Measurements from ENCODE around the gene MAP1LC3A.

The MAP1LC3A gene

DNA sequence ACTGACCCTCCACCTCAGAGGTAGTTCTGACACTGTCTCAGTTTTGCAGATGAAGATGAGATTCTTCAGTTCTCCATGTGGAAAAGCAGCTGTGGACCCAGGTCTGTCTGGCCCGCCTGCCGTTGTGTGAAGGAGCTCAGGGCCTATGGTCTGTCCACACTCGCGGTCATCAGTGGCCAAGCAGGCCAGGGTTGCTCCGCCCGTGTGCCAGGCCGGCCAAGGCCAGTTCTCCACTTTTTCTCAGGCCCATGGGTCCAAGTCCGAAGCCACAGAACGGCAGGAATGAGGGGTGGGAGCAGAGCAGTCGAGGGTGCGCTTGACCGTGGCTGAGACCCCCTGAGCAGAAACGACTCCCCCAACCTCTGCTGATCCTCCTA is 8.6 kb upstream of the MAP1LC3A start:
- DNase-seq, result no peak

DNA sequence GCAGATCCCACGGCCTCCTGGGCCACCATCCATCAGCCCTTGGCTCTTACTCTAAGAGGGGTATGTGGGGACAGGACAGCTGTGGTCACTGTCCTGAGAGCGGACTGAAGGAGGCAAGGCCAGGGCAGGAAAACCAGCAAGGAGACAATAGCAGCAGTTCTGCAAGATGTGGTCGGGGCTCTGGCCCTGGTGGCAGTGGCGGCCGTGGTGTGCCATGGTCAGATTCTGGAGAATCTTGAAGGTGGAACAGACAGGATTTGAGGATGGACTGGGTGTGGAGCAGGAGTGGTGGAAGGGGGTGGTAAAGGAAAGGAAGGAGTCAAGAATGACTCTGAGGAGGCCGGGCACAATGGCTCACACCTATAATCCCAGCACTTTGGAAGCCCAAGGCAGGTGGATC is 5.9 kb upstream of the MAP1LC3A start:
- no peak for DNase-seq

DNA sequence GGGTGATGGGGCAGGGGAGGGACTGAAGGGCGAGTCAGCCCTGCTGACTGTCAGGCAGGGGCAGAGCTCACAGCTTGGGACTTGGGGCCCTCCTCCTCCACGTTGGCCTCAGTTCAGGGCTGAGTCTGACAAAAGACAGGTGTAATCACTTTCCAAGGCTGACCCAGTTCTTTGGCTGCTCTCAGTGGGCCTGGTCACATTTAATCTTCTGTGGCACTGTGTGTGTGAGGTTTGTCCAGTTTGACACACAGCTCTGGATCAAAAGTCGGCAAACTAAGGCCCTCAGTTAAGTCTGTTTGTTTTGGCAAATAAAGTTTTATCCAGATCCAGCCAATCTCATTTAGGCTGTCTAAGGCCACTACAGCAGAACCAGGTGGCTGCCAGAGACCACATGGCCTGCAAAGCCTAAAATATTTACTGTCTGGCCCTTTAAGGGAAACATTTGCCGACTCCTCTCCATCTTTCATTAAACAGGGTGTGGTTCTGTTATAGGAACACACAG is 5.1 kb upstream of the MAP1LC3A start:
- no peak for DNase-seq

DNA sequence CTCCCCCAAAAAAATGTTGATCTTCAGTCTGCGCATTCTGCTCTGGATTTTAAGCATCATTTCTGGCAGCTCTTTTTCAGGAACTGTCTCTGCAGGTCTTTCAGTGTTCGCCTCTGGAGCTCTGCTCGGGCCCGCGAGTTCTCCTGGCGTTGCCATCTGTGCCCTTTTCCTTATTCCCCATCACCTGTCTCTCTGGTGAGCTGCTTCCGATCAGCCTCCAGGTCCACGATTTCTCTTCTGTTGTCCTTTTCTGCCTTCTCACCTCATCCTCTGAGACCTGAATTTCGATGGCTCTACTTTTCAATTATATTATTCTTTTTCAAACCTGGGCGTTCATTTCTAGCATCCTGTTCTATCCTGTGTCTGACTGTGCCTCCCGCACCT is 590 bp upstream of the MAP1LC3A start:
- DNase-seq, result no peak

DNA sequence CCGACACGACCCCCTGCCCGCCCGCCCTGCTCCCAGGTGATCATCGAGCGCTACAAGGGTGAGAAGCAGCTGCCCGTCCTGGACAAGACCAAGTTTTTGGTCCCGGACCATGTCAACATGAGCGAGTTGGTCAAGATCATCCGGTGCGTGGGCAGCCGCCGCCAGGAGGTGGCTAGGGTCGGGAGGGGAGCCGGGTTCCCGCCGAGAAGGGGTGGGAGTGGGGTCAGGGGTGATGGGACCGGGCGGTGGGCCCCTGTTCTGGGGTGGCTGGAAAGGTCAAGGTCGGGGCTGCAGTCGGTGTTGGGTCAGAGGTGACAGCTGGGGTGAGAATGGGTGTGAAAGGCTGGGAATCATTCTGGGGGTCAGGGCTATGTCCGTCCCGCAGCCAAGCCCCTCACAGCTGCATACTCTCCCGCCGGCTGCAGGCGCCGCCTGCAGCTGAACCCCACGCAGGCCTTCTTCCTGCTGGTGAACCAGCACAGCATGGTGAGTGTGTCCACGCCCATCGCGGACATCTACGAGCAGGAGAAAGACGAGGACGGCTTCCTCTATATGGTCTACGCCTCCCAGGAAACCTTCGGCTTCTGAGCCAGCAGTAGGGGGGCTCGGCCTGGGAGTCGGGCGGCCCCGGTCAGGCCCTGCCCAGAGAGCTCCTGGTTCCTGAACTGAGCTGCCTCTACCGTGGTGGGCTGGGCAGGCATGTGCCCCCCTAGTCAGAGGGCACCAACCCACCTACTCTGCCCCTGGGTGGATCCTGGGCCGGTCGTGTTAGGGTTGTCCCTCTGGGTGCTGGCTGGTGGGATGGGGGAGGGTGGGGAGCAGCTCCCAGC is 1.0 kb downstream of the MAP1LC3A start:
- no peak for DNase-seq

DNA sequence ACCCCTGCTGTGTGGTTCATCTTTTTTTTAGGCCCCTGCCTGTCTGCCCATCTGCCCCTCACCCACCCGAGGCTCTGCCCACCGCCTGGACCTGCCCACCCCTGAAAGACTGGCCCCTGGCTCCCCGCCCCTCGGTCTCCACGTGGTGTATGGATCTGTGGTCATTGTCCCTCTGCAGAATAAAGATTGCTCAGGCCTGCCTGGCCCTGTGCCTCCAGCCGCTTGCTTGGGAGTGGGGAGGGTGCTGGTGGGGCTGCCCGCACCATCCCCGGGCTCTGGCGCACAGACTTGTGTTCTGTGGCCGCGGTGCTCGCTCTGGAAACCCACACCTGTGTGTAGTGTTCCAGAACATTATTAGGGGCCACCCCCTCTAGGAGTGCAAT is 1.6 kb downstream of the MAP1LC3A start:
- no peak for DNase-seq

DNA sequence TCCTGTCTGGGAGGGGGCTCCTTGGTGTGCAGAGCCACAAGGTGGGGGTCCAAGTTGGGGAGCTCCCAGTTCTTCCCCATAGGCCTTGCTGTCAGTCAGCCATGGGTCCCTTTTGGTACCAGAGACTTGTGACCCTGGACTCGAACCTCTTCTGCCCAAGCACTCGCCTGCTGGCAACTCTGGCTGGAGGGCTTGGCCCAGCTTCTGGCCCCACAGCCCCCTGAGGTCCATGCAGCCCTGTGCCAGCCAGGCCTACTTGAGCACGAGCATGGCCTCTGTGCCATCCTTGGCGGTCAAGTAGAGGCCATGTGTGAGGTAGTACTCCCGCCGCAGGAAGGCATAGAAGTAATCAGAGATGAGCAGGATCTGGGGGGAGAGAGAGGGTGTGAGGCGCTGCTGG is 2.1 kb downstream of the MAP1LC3A start:
- no peak for DNase-seq

DNA sequence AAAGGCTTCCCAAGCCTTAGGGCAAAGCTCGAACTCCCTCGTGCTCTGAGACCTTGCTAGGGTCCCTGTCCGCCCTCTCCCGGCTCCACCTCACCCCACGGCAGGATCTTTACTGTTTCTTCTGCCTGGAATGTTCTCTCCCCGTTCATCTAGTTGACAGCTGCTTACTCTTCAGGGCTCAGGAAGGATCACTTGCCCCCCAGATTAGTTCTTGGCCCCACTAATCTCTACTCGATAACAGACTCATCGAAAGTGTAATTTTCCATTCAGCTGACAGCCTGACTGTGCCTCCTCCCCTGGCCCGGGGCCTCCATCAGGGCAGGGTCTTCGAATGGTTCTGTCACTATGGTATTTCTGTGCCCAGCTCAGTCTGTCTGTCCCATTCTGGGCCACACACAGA is 3.1 kb downstream of the MAP1LC3A start:
- no peak for DNase-seq

DNA sequence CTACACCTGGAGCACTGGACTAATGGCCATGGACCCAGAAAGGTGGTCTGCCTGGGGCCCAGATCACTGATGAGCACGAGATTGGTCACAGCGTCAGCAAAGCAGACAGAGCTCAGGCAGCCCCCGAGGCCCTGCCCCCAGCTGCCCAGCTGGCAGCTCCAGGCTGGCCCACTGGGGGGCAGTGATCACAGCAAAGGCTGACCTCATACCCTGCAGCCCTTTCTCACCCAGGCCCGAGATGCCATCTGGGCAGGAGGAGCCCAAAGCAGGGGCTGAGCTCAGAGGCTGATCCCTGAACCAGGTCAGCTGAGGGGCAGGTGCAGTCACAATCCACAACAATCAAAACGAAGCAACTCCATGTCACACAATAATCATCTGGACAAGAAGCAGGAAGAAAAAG is 4.1 kb downstream of the MAP1LC3A start:
- DNase-seq, result peak; percentile 34

DNA sequence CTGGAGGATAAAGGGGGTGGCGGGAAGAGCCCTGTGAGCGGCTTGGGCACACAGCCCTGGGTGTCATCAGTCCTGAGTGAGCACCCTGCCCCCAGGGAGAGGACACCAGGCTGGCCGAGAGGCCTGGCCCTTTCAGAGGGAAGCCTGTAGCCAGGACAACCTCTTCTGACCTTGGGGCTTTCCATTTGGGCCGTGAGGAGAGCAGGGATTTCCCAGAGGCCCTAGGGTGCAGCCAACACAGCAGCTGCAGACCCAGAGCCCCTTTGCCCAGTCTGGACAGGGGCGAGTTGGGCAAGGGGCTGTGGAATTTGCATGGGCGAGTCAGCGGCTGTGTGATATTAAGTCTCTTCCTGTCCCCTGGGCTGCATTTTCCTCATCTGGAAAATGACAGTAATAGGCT is 6.3 kb downstream of the MAP1LC3A start:
- no peak for DNase-seq

DNA sequence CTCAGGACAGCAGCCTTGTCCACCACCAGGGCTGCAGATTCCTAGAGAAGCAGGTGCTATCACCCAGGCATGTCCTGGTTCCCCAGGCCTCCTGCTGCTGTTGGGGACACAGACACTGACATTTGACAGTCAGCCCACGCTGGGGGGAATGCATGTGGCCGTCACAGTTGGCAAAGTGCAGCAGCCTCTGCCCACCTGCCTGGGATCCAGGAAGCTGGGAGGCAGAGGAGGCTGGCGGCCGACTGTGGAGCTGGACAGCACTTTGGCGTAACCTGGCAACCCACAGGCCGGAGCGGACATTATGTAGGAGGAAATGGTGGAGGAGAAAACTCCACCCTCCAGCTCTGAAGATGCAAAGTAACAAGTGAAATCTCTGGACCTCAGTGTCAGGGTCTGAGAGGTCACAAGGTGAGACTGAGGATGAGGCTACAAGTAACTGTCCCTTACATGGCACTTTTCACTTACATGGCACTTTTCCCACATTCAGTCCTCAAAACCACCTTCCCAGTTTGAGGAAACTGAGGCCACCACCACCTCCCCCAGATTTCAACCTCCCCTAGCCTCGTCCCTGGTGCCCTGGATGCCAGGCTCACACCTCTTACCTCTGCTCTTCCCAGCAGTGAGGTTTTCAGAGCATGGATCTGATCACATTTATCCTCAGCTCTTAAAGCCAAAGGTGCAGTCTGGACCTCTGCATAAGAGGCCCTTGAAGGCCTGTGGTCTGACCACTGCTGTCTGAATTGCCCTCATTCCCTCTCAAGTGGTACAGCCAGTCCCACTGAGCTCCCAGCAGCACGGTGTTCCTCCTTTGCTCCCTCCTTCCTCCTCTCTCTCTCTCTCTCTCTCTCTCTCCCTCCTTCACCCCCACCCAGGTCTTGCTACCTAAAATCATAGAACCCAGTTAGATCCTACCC is 8.7 kb downstream of the MAP1LC3A start:
- DNase-seq, result no peak

DNA sequence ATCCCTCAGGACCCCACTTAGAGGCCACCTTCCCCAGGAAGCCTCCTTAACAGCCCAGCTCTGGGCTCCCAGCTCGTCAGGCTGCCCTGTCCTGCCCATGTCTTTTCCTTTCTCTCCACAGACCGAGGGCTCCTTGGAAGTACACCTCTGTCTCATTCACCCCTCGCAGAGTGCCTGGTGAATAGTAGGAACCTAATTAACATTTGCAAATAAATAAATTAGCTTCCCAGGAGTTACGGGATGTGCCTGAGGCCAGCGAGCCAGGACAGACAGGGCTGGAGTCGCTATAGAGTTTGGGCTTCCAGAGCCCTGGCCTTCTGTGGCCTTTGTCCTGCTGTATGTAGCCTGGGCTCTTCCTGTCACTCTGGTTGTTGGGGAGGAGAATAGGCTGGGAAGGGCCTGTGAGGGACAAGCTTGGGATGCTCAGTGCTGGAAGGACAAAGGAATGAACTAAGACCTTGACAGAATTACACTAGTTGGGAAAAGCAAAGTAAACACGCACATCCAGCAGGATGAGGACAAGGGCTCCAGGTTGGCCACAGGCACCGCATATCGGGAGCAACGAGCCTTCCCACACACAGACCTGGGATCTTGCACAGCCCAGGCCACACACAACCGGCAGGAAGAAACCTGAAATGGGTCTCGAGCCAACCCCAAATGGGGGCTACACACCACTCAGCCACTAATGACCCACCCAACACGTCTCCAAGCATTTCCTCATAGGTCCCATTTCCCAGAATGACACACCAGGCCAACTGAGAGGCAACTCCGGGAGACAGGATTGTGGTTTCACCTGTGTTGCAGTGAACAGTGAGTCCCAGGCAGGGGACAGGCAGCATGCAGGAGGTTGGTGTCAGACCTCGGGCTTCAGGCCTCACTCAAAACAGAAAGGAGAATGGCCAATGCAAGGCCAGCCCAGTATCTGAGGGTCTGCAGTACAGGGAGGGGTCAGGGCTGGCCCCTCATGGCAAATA is 9.7 kb downstream of the MAP1LC3A start:
- DNase-seq, result no peak

DNA sequence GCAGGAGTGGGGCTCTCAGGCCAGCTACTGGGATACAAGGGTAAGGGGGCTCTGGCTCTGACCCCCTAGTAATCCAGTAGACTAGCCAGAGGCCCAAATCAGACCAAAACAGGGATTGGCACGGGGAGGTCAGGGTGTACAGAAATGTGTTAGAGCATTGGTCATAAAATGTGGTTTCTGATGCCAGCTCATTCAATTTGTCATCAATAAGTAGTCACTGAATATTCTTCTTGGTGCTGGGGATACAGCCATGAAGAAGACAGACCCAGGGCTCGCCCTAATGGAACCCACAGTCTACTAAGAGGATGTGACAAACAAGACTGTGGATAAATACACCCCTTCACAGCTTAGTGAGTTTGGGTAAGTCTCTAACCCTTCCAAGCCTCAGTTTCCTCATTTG is 11.1 kb downstream of the MAP1LC3A start:
- DNase-seq, result no peak

DNA sequence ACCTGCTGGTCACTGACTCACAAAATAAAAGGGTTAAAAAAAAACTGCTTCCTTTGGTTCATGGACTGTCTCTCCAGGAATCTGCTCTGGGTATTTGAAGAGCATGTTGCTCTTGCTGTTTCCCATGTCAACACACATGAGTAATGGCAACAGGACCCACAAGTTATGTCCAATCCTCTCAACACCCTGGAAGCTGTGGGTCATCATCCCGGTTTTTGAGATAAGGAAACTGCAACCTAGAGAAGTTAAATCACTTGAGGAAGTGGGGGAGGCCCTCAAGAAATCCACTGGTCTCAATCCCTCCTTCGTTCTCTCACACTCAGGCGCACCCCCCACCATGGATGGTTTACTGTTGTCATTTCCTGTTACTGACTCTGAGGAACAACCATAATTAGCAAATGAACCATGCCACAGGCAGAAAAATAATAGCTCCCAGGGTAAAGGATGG is 12.4 kb downstream of the MAP1LC3A start:
- DNase-seq, result peak; percentile 78

DNA sequence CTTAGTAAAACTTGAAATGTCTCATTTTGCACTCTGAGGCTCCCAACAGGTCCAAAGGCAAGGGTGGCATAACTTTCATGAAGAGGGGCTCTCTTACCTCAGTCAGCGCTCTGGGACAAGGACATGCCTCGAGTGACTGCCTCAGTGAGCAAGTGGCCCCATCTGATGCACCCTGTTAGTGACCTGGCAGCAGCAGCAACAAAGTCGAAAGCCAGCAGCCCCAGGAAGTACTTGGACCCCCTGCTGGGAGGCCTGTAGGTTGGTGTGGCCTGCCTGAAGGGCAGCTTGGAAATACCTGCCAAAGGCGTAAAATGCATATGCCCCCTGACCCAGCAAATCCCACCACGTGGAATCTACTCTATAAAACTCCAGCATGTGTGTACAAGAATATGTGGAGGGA is 13.2 kb downstream of the MAP1LC3A start:
- no peak for DNase-seq

DNA sequence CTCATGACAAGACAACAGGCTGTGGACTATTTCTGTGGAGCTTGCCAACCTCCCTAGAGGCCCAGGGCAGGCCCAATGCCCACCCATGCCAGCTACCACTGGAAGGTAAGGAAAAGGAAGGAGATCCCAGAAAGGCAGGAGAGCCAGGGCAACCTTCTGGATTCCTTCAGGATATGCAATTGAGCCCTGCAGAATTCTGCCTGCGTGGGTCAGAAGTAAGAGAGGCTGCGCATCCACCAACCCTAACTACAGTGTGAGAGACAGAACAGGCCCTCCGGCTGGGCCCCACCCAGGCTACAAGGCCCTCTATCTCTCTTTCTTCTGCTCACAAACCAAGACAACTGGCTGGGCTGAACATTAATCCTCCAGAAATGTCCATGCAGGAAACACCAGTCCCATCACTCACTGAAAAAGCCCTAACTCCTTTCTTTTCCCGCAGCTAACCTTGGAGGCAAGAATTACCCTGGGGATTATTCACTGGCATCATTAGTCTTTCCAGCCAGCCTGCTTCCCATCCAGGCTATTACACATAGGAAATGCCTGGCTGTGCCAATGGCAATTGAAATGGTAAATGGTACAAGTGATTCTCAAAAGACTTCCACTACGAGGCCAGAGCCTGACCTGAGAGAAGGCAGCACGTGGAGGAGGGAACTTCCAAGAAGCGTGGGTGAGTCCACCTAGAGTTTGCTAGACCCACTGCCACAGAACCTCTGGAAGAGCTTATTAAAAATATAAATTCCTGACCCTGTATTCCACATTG is 15.2 kb downstream of the MAP1LC3A start:
- DNase-seq, result peak; percentile 37

DNA sequence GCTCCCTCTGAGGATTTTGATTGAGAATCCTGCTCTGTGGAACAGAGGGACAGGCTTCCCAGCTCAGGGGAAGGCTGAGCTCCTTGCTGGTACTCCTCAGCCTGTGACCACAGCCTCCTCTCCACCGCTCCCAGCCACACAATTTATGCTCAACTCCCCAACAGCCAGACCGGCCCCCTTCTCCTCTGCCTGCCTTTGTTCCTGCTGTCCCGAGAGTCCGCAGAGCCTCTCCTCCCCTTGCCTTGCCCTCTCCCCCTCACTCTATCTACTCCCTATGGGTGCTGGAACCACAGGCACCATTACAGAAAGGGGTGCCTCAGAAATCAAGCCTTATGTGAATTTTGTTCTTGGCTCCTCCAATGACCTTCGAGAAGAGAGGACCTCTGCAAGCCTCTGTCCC is 15.9 kb downstream of the MAP1LC3A start:
- no peak for DNase-seq

DNA sequence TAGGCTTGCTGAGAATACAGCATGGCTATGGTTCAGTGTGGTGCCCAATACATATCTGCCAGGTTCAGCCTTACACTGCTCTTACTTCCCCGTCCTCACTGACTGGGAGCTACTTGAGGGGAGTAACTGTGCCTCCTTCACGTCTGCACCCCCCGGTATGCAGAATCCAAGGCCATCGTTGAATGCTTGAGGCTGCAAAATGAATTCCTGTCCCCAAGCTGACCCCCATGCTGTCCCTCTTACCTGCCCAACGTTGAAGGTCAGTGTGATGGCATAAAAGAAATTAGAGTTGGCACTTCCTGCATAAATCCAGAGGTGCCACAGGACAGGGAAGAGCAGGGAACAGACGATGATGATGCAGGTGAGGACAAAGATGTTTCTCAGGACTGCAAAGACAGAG is 16.3 kb downstream of the MAP1LC3A start:
- no peak for DNase-seq

DNA sequence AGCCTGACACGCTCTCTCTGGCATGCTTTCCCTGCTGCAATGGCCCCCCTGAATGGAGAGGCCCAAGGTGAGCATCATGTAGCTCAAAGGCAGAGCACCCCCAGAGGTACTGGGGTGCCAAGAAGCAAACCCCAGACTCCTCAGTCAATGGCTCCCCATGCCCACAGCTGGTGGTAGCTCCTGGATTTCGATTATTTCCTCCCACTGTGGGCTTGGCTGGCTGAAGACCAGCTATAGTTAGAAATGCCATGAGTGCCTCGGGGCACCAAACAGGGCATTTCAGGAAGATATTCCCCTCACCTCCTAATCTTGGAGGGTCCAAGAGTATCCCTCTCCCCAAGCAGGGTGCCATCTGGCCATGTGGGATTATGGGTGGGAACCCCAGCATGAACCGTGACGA is 16.8 kb downstream of the MAP1LC3A start:
- no peak for DNase-seq

DNA sequence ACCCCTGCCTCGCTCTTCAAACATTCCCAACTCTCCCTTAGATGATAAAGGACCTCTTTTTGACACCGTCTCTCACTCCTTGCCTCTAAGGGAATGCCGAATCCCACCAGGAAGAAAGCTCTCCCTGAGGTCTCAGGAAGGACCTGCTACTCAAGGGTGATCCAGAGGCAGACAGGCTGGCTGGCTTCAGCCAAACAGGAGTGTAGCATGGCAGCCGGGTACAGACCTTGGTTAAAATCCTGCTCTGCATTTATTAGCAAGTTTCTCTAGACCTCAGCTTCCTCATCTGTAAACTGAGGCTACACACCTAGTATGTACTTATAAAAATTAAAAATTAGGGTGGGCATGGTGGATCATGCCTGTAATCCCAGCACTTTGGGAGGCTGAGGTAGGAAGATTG is 17.2 kb downstream of the MAP1LC3A start:
- no peak for DNase-seq

DNA sequence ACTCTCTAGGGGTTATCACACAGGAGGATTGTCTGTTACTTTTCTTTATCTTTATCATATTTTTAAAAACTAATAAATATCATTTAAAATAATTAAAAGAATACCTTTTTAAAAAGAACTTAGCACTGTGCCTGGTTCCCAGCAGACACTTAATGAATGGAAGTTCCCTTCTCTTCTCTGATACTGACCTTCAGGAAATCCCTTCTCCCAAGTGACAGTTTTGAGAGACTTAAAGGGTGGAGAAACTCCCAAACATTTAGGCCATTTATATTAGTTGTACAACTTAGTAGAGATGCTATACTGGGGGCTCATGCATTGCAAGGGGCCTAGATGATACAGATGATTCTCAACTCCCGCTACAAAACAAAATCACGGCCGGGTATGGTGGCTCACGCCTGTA is 18.5 kb downstream of the MAP1LC3A start:
- no peak for DNase-seq

DNA sequence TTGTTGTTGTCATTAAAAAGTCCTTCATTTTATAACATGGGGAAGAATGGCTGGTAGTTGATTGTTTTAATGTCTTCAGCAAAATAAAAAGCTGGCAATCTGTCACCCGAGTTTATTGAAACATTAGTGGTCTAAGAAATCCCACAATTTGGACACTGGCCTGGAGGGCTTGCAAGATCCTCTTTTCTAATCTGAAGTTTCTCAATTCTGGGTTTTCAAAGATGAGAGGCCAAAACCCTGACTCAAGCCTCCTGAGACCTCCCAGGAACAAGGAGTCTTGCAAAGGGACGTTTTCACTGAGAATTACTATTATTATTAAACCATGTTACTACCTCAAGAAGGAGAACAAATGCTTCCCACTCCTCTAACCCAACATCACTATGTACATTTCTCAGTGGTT is 19.5 kb downstream of the MAP1LC3A start:
- no peak for DNase-seq

All from fibroblast of skin of back (primary cell).